ENCODE measurements around the gene CTNNA2. TPM values are rescaled to one million over a fixed set of nuclear protein-coding genes. Genes with fewer than 3 reads are reported as not detected.

CTNNA2 gene
- total RNA-seq, 4 donors from 2014 or later: 0.88 to 14.9 (median 2.3) TPM; not detected in 1

- Histone ChIP-seq H3K9me3 (no peaks in the 10 kb centered on the region), H3K36me3 (no peaks in the 10 kb centered on the region), H3K4me3 (no peak overlapping the region), H3K4me1 (no peaks in the 10 kb centered on the region), H3K27me3 (no peaks in the 10 kb centered on the region), H3K27ac (no peak overlapping the region)
- DNase-seq: no peak
- TF ChIP-seq CTCF (IDR thresholded peaks at IDR 0.05): no peak
- TF ChIP-seq POLR2A (IDR thresholded peaks at IDR 0.05): no peak
- intact Hi-C loops (cut with DNase I; ENCODE audit: low total_unique reads): no loop called here
Measured at GRCh38 chr2:80519121-80519643, 1006.3 kb downstream of the CTNNA2 start.

- Histone ChIP-seq H3K27me3 (no peaks in the 10 kb centered on the region), H3K27ac (no peak overlapping the region), H3K4me1 (no peaks in the 10 kb centered on the region), H3K4me3 (no peak overlapping the region), H3K9me3 (no peaks in the 10 kb centered on the region), H3K36me3 (no peaks in the 10 kb centered on the region)
- no peak for TF ChIP-seq POLR2A (IDR thresholded peaks at IDR 0.05)
- no peak for TF ChIP-seq CTCF (IDR thresholded peaks at IDR 0.05)
- no peak for DNase-seq
- intact Hi-C loops (cut with DNase I; ENCODE audit: low total_unique reads): no loop called here
Measured at GRCh38 chr2:80519699-80520291, 1006.9 kb downstream of the CTNNA2 start.

- no peak overlapping the region for H3K27ac ChIP-seq
- no peak for DNase-seq
- H3K4me1 ChIP-seq: no peaks in the 10 kb centered on the region
- TF ChIP-seq POLR2A (IDR thresholded peaks at IDR 0.05) (no peak), CTCF (IDR thresholded peaks at IDR 0.05) (no peak)
- no peak overlapping the region for H3K4me3 ChIP-seq
- H3K9me3 ChIP-seq: no peaks in the 10 kb centered on the region
- H3K27me3 ChIP-seq: no peaks in the 10 kb centered on the region
- intact Hi-C loops (cut with DNase I; ENCODE audit: low total_unique reads): no loop called here
- H3K36me3 ChIP-seq: no peaks in the 10 kb centered on the region
Measured at GRCh38 chr2:80525152-80525551, 1012.3 kb downstream of the CTNNA2 start.

- Histone ChIP-seq H3K4me1 (no peaks in the 10 kb centered on the region), H3K27ac (no peak overlapping the region), H3K36me3 (no peaks in the 10 kb centered on the region), H3K4me3 (no peak overlapping the region), H3K9me3 (no peaks in the 10 kb centered on the region), H3K27me3 (no peaks in the 10 kb centered on the region)
- DNase-seq: no peak
- no peak for TF ChIP-seq POLR2A (IDR thresholded peaks at IDR 0.05)
- TF ChIP-seq CTCF (IDR thresholded peaks at IDR 0.05): no peak
- intact Hi-C loops (cut with DNase I; ENCODE audit: low total_unique reads): no loop called here
Measured at GRCh38 chr2:80527119-80527518, 1014.3 kb downstream of the CTNNA2 start.

GRCh38 chr2:80529466-80530165 lies 1016.8 kb downstream of the CTNNA2 start:
- Histone ChIP-seq H3K4me3 (no peak overlapping the region), H3K36me3 (no peaks in the 10 kb centered on the region), H3K9me3 (no peaks in the 10 kb centered on the region), H3K27me3 (no peaks in the 10 kb centered on the region), H3K4me1 (no peaks in the 10 kb centered on the region), H3K27ac (no peak overlapping the region)
- DNase-seq: no peak
- TF ChIP-seq POLR2A (IDR thresholded peaks at IDR 0.05) (no peak), CTCF (IDR thresholded peaks at IDR 0.05) (no peak)
- intact Hi-C loops (cut with DNase I; ENCODE audit: low total_unique reads): no loop called here

Measured in uterus (tissue), 4 donors.